HUES64 (cell line): ENCODE data around the gene ULK4.
"Not testable (repeated sequence)": the region's sequence is repeated elsewhere in the genome, so short reads cannot be mapped to it uniquely, and the experiment has no call there.

Source experiments
- H3K27ac ChIP-seq: 2 replicates; pipeline ENCODE4 v1.7.0; 2013; ENCODE audit warnings: low read depth, low read length, inconsistent platforms
- H3K27me3 ChIP-seq: 2 replicates; pipeline ENCODE4 v1.6.1; 2013; ENCODE audit warnings: mild to moderate bottlenecking, low read length; ENCODE audit not compliant: insufficient read depth
- H3K36me3 ChIP-seq: 2 replicates; pipeline ENCODE4 v1.6.1; 2013; ENCODE audit warnings: mild to moderate bottlenecking, low read length; ENCODE audit not compliant: insufficient read depth
- H3K4me1 ChIP-seq: 2 replicates; pipeline ENCODE4 v1.6.1; 2013; ENCODE audit warnings: mild to moderate bottlenecking, low read length, moderate library complexity; ENCODE audit not compliant: insufficient read depth
- H3K4me3 ChIP-seq: 2 replicates; pipeline ENCODE4 v1.5.1; 2013; ENCODE audit warnings: mild to moderate bottlenecking, low read length, moderate library complexity
- H3K9ac ChIP-seq: 2 replicates; pipeline ENCODE4 v1.6.1; 2013; ENCODE audit warnings: mild to moderate bottlenecking, low read depth, low read length
- H3K9me3 ChIP-seq: 2 replicates; pipeline ENCODE4 v1.6.1; 2013; ENCODE audit warnings: low read depth, low read length; ENCODE audit not compliant: insufficient read depth
- WGBS: fragments of 150-250, 120-280 bp; methylation state at CpG from one replicate; pipeline ENCODE4 v1.1.7; 2013; ENCODE audit warnings: missing lambda C conversion rate; 5-methylcytosine and 5-hydroxymethylcytosine counted together

Gene ULK4

DNA sequence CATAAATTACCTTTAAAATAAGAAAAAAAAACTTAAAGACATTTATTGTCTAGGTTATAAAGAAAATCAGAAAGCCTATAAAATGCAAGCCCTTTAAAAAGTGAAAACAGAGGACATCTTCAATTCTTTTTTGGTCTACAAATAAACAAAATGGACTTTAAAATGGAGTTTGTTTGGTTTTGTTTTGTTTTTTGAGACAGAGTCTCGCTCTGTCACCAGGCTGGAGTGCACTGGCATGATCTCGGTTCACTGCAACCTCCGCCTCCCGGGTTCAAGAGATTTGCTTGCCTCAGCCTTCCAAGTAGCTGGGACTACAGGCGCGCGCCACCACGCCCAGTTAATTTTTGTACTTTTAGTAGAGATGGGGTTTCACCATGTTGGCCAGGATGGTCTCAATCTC is 252.7 kb downstream of the ULK4 start:
- not testable (repeated sequence) for H3K27me3 ChIP-seq, H3K9me3 ChIP-seq, H3K36me3 ChIP-seq, H3K27ac ChIP-seq, H3K9ac ChIP-seq, H3K4me3 ChIP-seq
- peaks cover 10% of the 10 kb centered on the region; the same call in 1 of the 2 replicates for H3K4me1 ChIP-seq
- 96% methylated on average over 8 of the region's 8 CpGs for WGBS

DNA sequence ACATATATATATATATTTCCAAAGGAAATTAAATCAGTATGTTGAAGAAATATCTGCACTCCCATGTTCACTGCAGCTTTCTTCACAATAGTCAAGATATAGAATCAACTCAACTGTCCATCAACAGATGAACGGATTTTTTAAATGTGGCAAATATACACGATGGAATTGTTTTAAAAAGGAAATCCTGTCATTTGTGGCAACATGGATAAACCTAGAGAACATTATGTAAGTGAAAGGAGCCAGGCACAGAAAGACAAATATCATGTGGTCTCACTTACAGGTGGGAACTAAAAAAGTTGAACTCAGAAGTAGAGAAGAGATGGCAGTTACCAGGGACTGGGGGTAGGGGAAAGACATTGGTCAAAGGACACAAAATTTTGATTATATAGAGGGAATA is 253.7 kb downstream of the ULK4 start:
- peaks cover 10% of the 10 kb centered on the region; the same call in 1 of the 2 replicates for H3K4me1 ChIP-seq
- H3K27me3 ChIP-seq, result no peaks in the 10 kb centered on the region
- no peak overlapping the region for H3K27ac ChIP-seq
- H3K36me3 ChIP-seq, result no peaks in the 10 kb centered on the region
- WGBS, result 93% methylated on average over 2 of the region's 2 CpGs
- H3K9me3 ChIP-seq, result no peaks in the 10 kb centered on the region
- H3K9ac ChIP-seq, result no peak overlapping the region
- no peak overlapping the region for H3K4me3 ChIP-seq

DNA sequence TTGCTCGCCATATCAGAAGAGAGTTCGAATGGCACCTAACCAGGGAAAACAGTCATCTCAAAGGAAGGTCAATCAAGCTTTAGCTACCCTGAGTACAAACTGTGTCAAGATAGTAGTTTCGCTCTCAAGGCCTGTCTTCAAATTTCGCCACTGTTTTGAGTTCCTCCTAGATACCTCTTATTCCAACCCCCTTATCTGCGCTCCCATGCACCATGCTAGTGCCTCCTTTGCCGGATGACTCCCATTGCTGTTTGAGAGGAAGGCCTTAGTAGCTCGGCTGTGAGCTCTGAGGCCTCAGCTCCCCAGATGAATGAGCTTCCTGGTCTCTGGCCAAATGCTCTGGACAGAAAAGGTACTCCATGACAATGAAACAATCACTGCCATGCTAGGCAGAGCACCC is 256.0 kb downstream of the ULK4 start:
- Histone ChIP-seq H3K9ac (no peak overlapping the region), H3K27me3 (no peaks in the 10 kb centered on the region), H3K4me1 (no peaks in the 10 kb centered on the region), H3K36me3 (no peaks in the 10 kb centered on the region), H3K27ac (no peak overlapping the region), H3K9me3 (no peaks in the 10 kb centered on the region), H3K4me3 (no peak overlapping the region)
- WGBS, result 96% methylated on average over 7 of the region's 7 CpGs

DNA sequence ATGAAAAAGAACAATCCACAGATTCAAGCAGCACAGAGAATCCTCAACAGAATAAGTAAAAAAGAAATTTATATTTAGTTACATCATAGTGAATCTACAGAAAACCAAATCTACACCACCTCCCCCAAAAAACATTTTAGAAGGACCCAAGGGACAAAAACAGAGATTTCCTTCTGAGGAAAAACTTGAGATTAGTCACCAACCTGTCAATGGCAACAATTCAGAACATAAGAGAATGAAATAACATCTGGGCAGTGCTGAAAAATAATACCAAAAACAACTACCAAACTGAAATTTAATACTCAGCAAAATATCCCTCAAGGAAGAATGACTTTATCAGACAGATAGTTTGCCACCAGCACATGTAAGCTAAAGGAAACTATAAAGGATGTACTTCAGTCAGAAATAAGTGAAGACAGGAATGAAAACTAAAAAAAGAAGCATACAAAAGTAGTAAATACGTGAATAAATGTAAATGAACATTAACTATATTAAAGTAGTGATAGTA is 260.7 kb downstream of the ULK4 start:
- no CpG with 5 or more reads among the region's 1 CpG for WGBS
- Histone ChIP-seq H3K36me3 (0 out of 2 replicates have a peak, but pooled peaks cover 3% of the 10 kb centered on the region), H3K9me3 (peaks cover 8% of the 10 kb centered on the region), H3K27ac (no peak overlapping the region), H3K4me3 (no peak overlapping the region), H3K27me3 (no peaks in the 10 kb centered on the region), H3K4me1 (peaks cover 9% of the 10 kb centered on the region; the same call in 1 of the 2 replicates), H3K9ac (no peak overlapping the region)

DNA sequence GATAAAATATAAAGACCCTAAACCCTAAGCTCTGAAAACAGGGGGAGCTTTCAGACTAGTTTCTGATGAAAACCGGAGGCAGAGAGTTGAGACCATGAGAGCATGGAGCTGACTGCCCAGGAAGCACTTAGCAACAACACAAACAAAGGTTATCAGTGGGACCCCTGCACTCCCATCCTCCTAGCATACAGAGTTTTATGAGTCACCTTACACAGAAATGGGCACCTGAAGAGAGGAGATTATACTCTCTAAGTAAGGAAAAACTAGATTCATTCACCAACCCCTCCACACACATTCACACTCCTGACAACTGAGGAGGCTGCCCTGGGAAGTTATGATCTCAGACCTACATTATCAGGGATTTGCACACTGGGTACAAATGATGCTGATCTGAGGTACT is 261.7 kb downstream of the ULK4 start:
- H3K27ac ChIP-seq, result no peak overlapping the region
- no peak overlapping the region for H3K9ac ChIP-seq
- 0 out of 2 replicates have a peak, but pooled peaks cover 3% of the 10 kb centered on the region for H3K36me3 ChIP-seq
- peaks cover 9% of the 10 kb centered on the region; the same call in 1 of the 2 replicates for H3K4me1 ChIP-seq
- H3K9me3 ChIP-seq, result peaks cover 11% of the 10 kb centered on the region
- no peaks in the 10 kb centered on the region for H3K27me3 ChIP-seq
- 100% methylated on average over 1 of the region's 1 CpG for WGBS
- no peak overlapping the region for H3K4me3 ChIP-seq

DNA sequence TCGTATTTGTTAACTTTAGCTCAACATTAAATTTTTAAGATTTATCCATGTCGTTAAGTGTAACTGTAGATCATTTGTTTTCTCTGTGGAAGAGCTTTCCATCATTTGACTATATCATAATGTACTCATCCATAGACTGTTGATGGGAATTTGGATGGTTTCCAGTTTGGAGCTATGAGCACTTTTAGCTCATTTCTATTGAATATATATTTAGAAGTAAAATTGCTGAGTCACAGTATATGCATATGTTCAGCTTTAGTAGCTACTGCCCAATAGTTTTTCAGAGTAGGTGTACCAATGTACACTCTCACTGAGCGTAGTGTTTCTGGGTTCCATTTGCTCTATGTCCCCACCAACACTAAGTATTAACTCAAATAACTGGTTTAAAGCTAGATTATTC is 263.0 kb downstream of the ULK4 start:
- no peak overlapping the region for H3K9ac ChIP-seq
- WGBS, result 90% methylated on average over 1 of the region's 3 CpGs
- peaks cover 11% of the 10 kb centered on the region for H3K9me3 ChIP-seq
- H3K4me3 ChIP-seq, result no peak overlapping the region
- no peaks in the 10 kb centered on the region for H3K27me3 ChIP-seq
- H3K4me1 ChIP-seq, result peaks cover 9% of the 10 kb centered on the region; the same call in 1 of the 2 replicates
- 0 out of 2 replicates have a peak, but pooled peaks cover 3% of the 10 kb centered on the region for H3K36me3 ChIP-seq
- no peak overlapping the region for H3K27ac ChIP-seq

DNA sequence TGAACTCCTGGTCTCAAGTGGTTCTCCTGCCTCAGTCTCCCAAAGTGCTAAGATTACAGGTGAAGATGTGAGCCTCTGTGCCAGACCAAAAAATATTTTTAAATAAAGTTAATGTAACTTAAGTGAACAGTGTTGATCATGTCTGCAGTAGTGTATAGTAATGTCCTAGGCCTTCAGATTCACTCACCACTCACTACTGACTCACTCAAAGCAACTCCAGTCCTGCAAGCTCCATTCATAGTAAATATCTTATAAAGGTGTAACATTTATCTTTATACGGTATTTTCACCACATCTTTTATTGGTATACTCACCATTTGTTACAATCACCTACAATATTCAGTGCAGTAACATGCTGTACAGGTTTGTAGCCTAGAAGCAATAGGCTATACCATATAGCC is 264.2 kb downstream of the ULK4 start:
- WGBS, result no CpG with 5 or more reads among the region's 1 CpG
- Histone ChIP-seq H3K9me3 (peaks cover 11% of the 10 kb centered on the region), H3K4me1 (peaks cover 9% of the 10 kb centered on the region; the same call in 1 of the 2 replicates), H3K27me3 (no peaks in the 10 kb centered on the region), H3K4me3 (no peak overlapping the region), H3K27ac (no peak overlapping the region), H3K9ac (no peak overlapping the region), H3K36me3 (0 out of 2 replicates have a peak, but pooled peaks cover 3% of the 10 kb centered on the region)

DNA sequence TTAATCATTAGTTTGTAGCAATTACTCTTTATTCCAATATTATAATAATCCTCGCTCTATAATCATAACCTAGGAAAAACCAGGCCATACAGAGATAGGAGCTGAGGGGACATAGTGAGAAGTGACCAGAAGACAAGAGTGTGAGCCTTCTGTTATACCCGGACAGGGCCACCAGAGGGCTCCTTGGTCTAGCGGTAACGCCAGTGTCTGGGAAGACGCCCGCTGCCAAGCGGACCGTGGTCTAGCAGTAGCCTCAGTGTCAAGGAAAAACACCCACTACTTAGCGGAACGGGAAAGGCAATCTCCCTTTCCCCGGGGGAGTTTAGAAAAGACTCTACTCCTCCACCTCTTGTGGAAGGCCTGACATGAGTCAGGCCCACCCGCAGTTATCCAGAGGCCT is 266.1 kb downstream of the ULK4 start:
- not testable (repeated sequence) for H3K4me1 ChIP-seq, H3K9ac ChIP-seq, H3K4me3 ChIP-seq, H3K27ac ChIP-seq, H3K27me3 ChIP-seq, H3K36me3 ChIP-seq
- H3K9me3 ChIP-seq, result peaks cover 11% of the 10 kb centered on the region
- WGBS, result 71% methylated on average over 11 of the region's 12 CpGs

DNA sequence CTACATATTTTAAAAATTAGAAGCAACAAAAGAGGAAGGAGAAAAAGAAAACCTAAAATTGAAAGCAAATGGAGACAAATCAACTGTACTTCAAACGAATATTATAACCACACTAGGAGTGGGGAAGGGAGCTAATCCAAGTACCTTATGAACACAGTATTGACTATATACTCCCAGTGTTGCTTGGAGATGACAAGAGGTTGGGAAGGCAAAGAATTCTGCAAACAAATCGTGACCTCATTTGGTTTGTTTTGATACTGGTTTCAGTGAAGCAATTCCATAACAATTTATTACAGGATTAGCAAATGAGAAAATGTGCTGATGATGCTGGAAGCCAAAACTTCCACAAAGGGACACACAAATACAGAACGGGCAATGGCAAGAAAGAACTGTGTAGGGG is 268.1 kb downstream of the ULK4 start:
- 92% methylated on average over 1 of the region's 3 CpGs for WGBS
- H3K4me3 ChIP-seq, result no peak overlapping the region

DNA sequence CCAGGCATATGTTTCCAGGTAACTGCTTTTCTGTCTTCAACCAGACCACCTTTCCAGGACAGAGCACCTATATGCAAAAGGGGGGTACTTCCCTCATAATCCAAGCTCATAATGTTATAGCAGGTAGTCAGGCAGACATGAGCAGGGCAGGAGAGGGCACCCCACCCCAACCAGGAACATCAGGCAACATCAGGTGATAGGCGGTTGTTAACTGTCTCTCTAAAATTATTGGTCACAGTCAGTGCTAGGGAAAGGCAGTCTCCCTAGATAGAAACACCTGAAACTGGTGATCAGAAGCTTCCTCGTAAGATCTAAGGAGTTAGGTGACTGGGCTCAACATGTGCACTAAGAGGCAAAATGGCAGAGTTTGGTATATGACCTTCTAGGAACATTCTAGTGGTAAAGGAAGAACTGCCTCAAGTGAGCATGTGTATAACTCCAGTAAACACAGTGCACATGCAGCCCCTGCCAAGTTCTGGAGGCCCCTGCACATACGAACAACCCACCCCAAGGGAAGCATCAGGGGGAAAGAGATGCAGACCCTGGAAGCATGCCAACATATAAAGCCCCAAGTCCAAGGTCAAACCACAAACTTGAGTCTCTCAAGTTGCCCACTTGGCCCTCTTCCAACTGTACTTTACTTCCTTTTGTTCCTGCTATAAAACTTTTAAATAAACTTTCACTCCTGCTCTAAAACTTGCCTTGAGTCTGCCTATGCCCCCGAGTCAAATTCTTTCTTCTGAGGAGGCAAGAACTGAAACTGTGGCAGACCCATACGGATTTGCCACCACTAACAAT is 270.9 kb downstream of the ULK4 start:
- Histone ChIP-seq H3K4me1 (no peaks in the 10 kb centered on the region), H3K9me3 (0 out of 2 replicates have a peak, but pooled peaks cover 1% of the 10 kb centered on the region), H3K4me3 (no peak overlapping the region), H3K27me3 (no peaks in the 10 kb centered on the region), H3K9ac (no peak overlapping the region), H3K36me3 (no peaks in the 10 kb centered on the region), H3K27ac (no peak overlapping the region)
- WGBS, result 87% methylated on average over 5 of the region's 5 CpGs

More for the DNA sequence above, 268.1 kb downstream of the ULK4 start:
- Histone ChIP-seq H3K9me3 (peaks cover 11% of the 10 kb centered on the region), H3K27me3 (no peaks in the 10 kb centered on the region), H3K4me1 (no peaks in the 10 kb centered on the region), H3K9ac (no peak overlapping the region), H3K27ac (no peak overlapping the region), H3K36me3 (0 out of 2 replicates have a peak, but pooled peaks cover 3% of the 10 kb centered on the region)

DNA sequence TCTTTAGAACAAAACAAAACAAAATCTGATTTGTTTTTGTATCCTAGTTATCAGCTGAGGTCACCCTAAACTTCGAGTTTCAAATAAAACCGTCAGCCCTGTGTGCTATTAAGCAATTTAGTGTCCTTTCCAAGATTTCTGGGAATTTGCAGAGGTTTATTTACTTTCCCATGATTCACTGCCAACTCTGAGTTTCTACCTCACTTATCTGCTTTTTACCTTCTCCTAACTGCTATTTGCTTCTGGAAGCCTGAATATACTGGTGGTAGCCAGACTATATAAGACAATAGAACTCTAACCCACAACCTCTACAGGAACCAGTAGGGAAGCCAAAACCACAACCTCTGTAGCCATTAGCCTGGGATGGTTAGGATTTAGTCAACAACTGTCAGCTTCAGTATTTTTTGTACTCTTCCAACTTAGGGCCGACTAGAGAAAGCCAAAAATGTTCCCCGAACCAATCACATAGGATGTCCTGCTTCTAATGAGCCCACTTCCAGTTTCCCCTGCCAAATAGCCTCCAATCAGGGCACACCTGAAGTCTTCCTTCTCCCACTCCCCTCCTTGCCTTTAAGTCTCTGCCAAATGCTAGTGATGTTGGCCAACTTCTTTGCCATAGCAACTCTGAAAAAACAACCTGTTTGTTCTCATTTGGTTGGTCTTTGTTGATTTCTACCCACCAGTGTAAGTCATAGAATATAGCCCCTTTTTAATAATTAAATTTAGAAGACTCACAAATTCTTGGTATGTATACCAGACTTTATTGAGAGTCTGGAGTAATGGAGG is 273.1 kb downstream of the ULK4 start:
- no peaks in the 10 kb centered on the region for H3K9me3 ChIP-seq
- no peaks in the 10 kb centered on the region for H3K36me3 ChIP-seq
- H3K27me3 ChIP-seq, result no peaks in the 10 kb centered on the region
- no peak overlapping the region for H3K4me3 ChIP-seq
- WGBS, result 96% methylated on average over 4 of the region's 4 CpGs
- H3K9ac ChIP-seq, result no peak overlapping the region
- H3K27ac ChIP-seq, result no peak overlapping the region
- no peaks in the 10 kb centered on the region for H3K4me1 ChIP-seq
